Activated naive CD4-positive, alpha-beta T cell treated with anti-CD3 and anti-CD28 coated beads, Interleukin-2, amount 10 ng/mL, durations not matched to agents 5 hours and 36 hours (primary cell): ENCODE results near the gene OGA. TPM values are rescaled to one million over a fixed set of nuclear protein-coding genes. Genes with fewer than 3 reads are reported as not detected.

Source experiments
- total RNA-seq, 2 experiments: library from RNA; stranded (reverse); gene quantifications; one replicate each; pipeline ENCODE4 v1.2.3, GENCODE V29; 2021

OGA gene
- 100 to 1,000 TPM; 146 to 156 TPM for total RNA-seq

GRCh38 chr10:101818119-101818871 is at the start of gene OGA:
Gene OGA (minus strand): TSS chr10:101818444. CDS start chr10:101818022, 422 bp downstream.

GRCh38 chr10:101843032-101844021 is 25.1 kb upstream of the OGA start, which contains the start of gene KCNIP2:
Gene KCNIP2 (minus strand): TSS chr10:101843800. CDS start chr10:101843568, 232 bp downstream.

GRCh38 chr10:101782811-101783735 is 35.2 kb downstream of the OGA start, which contains the start of gene NPM3:
Gene NPM3 (minus strand): TSS chr10:101783446. CDS start chr10:101783390, 56 bp downstream.

DNA sequence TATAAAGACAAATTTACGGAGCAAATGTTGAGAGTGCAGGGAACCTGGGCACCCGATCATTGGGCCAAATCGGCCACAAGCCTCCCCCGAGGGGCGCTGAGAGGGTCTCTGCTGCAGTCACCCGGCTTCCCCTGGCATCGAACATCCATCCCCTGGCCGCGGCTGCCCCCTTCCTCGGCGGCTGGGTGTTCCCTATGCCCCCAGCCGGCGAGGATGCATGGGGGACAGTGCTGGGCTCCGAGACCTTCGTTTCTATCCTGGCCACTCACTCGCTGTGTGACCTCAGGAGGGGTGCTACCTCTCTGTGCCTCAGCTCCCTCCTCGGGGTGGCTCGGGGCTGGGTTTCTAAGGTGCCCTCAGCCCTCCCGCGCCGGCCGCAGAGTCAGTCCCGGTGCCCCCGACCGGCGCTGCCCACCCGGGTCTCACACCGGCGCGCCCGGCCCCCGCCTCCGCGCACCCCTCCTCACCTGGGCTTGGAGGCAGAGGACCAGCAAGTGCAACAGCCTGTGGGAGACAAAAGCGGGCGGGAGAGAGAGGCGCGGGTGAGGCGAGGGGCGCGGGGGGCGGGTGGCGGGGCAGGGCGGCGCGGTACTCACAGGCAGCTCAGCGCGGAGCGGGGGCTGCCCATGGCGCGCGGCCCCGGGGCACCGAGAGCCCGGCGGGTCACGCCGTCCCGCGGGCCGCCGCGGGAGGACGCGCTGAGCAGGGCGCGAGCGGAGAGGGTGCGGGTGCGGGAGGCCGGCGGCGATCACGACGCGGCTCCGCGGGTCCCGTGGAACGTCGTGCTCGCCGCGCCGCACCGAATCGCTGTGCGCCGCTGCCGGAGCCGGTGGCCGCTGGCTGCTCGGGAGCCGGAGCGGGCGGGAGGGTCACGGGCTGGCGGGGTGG is 42.7 kb downstream of the OGA start, which contains the start of gene FGF8:
TSS of gene FGF8 (minus strand) at position 842 of the 888 bp plus-strand sequence. CDS start at position 628, 214 bp downstream.

Other genes with a start within 250 kb of the OGA start
- 10 to 100 TPM; 34.0 to 36.5 TPM for gene POLL, start 230.2 kb downstream of the OGA start, total RNA-seq
- gene DPCD, start 230.1 kb downstream of the OGA start, total RNA-seq: 1 to 10 TPM; 2.9 TPM
- 10 to 100 TPM; 46.1 to 46.3 TPM for gene FBXW4, start 123.3 kb downstream of the OGA start, total RNA-seq
- gene FGF8, start 42.3 kb downstream of the OGA start, total RNA-seq: not detected
- gene NPM3, start 35.0 kb downstream of the OGA start, total RNA-seq: 10 to 100 TPM; 27.9 to 28.9 TPM
- gene KCNIP2, start 25.4 kb upstream of the OGA start, total RNA-seq: 1 to 10 TPM; 4.2 to 4.5 TPM
- gene ARMH3, start 237.7 kb upstream of the OGA start, total RNA-seq: 10 to 100 TPM; 24.0 to 26.4 TPM
- 10 to 100 TPM; 22.7 to 23.9 TPM for gene HPS6, start 246.9 kb upstream of the OGA start, total RNA-seq